ENCODE results near the gene PLA2G2F. TPM values are rescaled to one million over a fixed set of nuclear protein-coding genes. Genes with fewer than 3 reads are reported as not detected.

Gene PLA2G2F
- total RNA-seq, 1 experiment from 2014 or later = not detected

- Histone ChIP-seq H3K36me3 (ENCODE audit: control insufficient read depth, insufficient read depth, low read length) (no peaks in the 10 kb centered on the region), H3K27ac (ENCODE audit: low read length) (no peak overlapping the region), H3K4me1 (ENCODE audit: control insufficient read depth, insufficient read depth, low read length) (no peaks in the 10 kb centered on the region; the same call in 1 of the 2 replicates), H3K27me3 (ENCODE audit: control insufficient read depth, insufficient read depth, low read length) (no peaks in the 10 kb centered on the region), H3K4me3 (ENCODE audit: low read depth in 2 of 2, low read length in 2 of 2) (no peak overlapping the region), H3K9me3 (ENCODE audit: control insufficient read depth, insufficient read depth, low read depth, low read length) (no peaks in the 10 kb centered on the region)
- in situ Hi-C loops (cut with HindIII; ENCODE audit: low pct_unique_long_range_greater_than_20kb, low sequenced_read_pairs) = no loop called here
- intact Hi-C loops (cut with micrococcal nuclease; ENCODE audit: unreplicated experiment) = no loop called here
- no peak for TF ChIP-seq SIN3A (IDR thresholded peaks at IDR 0.05; ENCODE audit: borderline replicate concordance, insufficient read depth, low read depth, low read length)
- TF ChIP-seq, protein P1, sequence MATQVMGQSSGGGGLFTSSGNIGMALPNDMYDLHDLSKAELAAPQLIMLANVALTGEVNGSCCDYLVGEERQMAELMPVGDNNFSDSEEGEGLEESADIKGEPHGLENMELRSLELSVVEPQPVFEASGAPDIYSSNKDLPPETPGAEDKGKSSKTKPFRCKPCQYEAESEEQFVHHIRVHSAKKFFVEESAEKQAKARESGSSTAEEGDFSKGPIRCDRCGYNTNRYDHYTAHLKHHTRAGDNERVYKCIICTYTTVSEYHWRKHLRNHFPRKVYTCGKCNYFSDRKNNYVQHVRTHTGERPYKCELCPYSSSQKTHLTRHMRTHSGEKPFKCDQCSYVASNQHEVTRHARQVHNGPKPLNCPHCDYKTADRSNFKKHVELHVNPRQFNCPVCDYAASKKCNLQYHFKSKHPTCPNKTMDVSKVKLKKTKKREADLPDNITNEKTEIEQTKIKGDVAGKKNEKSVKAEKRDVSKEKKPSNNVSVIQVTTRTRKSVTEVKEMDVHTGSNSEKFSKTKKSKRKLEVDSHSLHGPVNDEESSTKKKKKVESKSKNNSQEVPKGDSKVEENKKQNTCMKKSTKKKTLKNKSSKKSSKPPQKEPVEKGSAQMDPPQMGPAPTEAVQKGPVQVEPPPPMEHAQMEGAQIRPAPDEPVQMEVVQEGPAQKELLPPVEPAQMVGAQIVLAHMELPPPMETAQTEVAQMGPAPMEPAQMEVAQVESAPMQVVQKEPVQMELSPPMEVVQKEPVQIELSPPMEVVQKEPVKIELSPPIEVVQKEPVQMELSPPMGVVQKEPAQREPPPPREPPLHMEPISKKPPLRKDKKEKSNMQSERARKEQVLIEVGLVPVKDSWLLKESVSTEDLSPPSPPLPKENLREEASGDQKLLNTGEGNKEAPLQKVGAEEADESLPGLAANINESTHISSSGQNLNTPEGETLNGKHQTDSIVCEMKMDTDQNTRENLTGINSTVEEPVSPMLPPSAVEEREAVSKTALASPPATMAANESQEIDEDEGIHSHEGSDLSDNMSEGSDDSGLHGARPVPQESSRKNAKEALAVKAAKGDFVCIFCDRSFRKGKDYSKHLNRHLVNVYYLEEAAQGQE (IDR thresholded peaks at IDR 0.05; ENCODE audit: insufficient read depth in 1 of 2, low read depth in 2 of 2, low read length in 1 of 2) = no peak
- no peak for TF ChIP-seq POLR2AphosphoS5 (IDR thresholded peaks at IDR 0.05; ENCODE audit: low read depth, low read length)
- no peak for TF ChIP-seq TCF7L2 (IDR thresholded peaks at IDR 0.05; ENCODE audit: low read depth, low read length)
- ChIA-PET POLR2A (no interaction called here), CTCF (no interaction called here)
- ATAC-seq (no peak), DNase-seq (ENCODE audit: low read depth, low spot score) (no peak)
- BruUV-seq (replicated peaks) = no TSS peak
Observed at GRCh38 chr1:20169932-20170331, 30.8 kb downstream of the PLA2G2F start.

GRCh38 chr1:20172033-20172590 is 33.0 kb downstream of the PLA2G2F start:
- no peaks in the 10 kb centered on the region for H3K9me3 ChIP-seq (ENCODE audit: control insufficient read depth, insufficient read depth, low read depth, low read length)
- no peaks in the 10 kb centered on the region for H3K4me1 ChIP-seq (ENCODE audit: control insufficient read depth, insufficient read depth, low read length)
- POLR2A ChIA-PET = no interaction called here
- in situ Hi-C loops (cut with HindIII; ENCODE audit: low pct_unique_long_range_greater_than_20kb, low sequenced_read_pairs) (no loop called here), intact Hi-C loops (cut with micrococcal nuclease; ENCODE audit: unreplicated experiment) (no loop called here)
- DNase-seq (ENCODE audit: low read depth, low spot score) = no peak
- H3K27ac ChIP-seq (ENCODE audit: low read length) = no peak overlapping the region
- no TSS peak for BruUV-seq (replicated peaks)
- H3K4me3 ChIP-seq (ENCODE audit: low read depth in 2 of 2, low read length in 2 of 2) = no peak overlapping the region
- no peak for ATAC-seq
- no peaks in the 10 kb centered on the region for H3K36me3 ChIP-seq (ENCODE audit: control insufficient read depth, insufficient read depth, low read length)
- CTCF ChIA-PET = interaction anchor here (0.6 kb wide), 1 partner anchor 80 kb away, joined by 4 read pairs; no protein-coding TSS in a partner anchor
- peaks cover 5% of the 10 kb centered on the region for H3K27me3 ChIP-seq (ENCODE audit: control insufficient read depth, insufficient read depth, low read length)
- TF ChIP-seq, protein P2, sequence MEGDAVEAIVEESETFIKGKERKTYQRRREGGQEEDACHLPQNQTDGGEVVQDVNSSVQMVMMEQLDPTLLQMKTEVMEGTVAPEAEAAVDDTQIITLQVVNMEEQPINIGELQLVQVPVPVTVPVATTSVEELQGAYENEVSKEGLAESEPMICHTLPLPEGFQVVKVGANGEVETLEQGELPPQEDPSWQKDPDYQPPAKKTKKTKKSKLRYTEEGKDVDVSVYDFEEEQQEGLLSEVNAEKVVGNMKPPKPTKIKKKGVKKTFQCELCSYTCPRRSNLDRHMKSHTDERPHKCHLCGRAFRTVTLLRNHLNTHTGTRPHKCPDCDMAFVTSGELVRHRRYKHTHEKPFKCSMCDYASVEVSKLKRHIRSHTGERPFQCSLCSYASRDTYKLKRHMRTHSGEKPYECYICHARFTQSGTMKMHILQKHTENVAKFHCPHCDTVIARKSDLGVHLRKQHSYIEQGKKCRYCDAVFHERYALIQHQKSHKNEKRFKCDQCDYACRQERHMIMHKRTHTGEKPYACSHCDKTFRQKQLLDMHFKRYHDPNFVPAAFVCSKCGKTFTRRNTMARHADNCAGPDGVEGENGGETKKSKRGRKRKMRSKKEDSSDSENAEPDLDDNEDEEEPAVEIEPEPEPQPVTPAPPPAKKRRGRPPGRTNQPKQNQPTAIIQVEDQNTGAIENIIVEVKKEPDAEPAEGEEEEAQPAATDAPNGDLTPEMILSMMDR (IDR thresholded peaks at IDR 0.05) = no peak
- TF ChIP-seq POLR2AphosphoS5 (IDR thresholded peaks at IDR 0.05; ENCODE audit: low read depth, low read length) = no peak
- TF ChIP-seq TCF7L2 (IDR thresholded peaks at IDR 0.05; ENCODE audit: low read depth, low read length) = no peak
- TF ChIP-seq SIN3A (IDR thresholded peaks at IDR 0.05; ENCODE audit: borderline replicate concordance, insufficient read depth, low read depth, low read length) = no peak
- TF ChIP-seq, protein P1 (IDR thresholded peaks at IDR 0.05; ENCODE audit: insufficient read depth in 1 of 2, low read depth in 2 of 2, low read length in 1 of 2) = no peak
